ENCODE data around the gene RALGAPA1.

GRCh38 chr14:35789651-35790050 lies 19.4 kb downstream of the RALGAPA1 start:
- TF ChIP-seq CTCF (IDR thresholded peaks at IDR 0.05) (no peak), POLR2A (IDR thresholded peaks at IDR 0.05) (no peak), POLR2AphosphoS5 (IDR thresholded peaks at IDR 0.05) (no peak)

Measured in prostate gland (tissue), 2 donors.